ENCODE results near the gene IL34. TPM values are rescaled to one million over a fixed set of nuclear protein-coding genes. Genes with fewer than 3 reads are reported as not detected.

The IL34 gene
- total and polyA plus RNA-seq, 2 of the 13 experiments (the other 11 are each of a cell fraction or from before 2014, with no cell fraction given) = 1.2 to 1.3 TPM

GRCh38 chr16:70683146-70683944, 37.0 kb downstream of the IL34 start (continued):
- TF ChIP-seq TERF1 (CRISPR knock-in tag; IDR thresholded peaks at IDR 0.05) = no peak
- TF ChIP-seq UBTF (CRISPR knock-in tag; IDR thresholded peaks at IDR 0.05) = peak; percentile 62; the same call in 1 of the 2 replicates
- peak; percentile 44; the same call in 1 of the 2 replicates for TF ChIP-seq PRDM15 (CRISPR knock-in tag; IDR thresholded peaks at IDR 0.05)
- TF ChIP-seq ZNF430 (CRISPR knock-in tag; IDR thresholded peaks at IDR 0.05) = peak; percentile 60; the same call in 1 of the 2 replicates
- peak; percentile 78; the same call in 1 of the 2 replicates for TF ChIP-seq ZNF788 (CRISPR knock-in tag; IDR thresholded peaks at IDR 0.05; ENCODE audit: borderline replicate concordance)
- peak; percentile 9; the same call in 1 of the 2 replicates for TF ChIP-seq CBX5 (CRISPR knock-in tag; IDR thresholded peaks at IDR 0.05; ENCODE audit: borderline replicate concordance)
- TF ChIP-seq HOXA3 (CRISPR knock-in tag; IDR thresholded peaks at IDR 0.05) = peak; percentile 69
- no peak for TF ChIP-seq NFRKB (IDR thresholded peaks at IDR 0.05)
- 0 out of 2 replicates have a peak, but pooled peaks have one; percentile 15 for TF ChIP-seq ZNF878 (CRISPR knock-in tag; IDR thresholded peaks at IDR 0.05)
- no peak for TF ChIP-seq PHF20 (CRISPR knock-in tag; IDR thresholded peaks at IDR 0.05)
- no peak for TF ChIP-seq CBX2 (IDR thresholded peaks at IDR 0.05; ENCODE audit: low read depth, low read length)
- 0 out of 2 replicates have a peak, but pooled peaks have one; percentile 51 for TF ChIP-seq CBX2 (CRISPR knock-in tag; IDR thresholded peaks at IDR 0.05; ENCODE audit: low read depth)
- 0 out of 2 replicates have a peak, but pooled peaks have one; percentile 12 for TF ChIP-seq TGIF2 (CRISPR knock-in tag; IDR thresholded peaks at IDR 0.05)
- TF ChIP-seq ZFP1 (CRISPR knock-in tag; IDR thresholded peaks at IDR 0.05) = no peak
- TF ChIP-seq NFYC (CRISPR knock-in tag; IDR thresholded peaks at IDR 0.05) = no peak
- TF ChIP-seq ZNF12 (CRISPR knock-in tag; IDR thresholded peaks at IDR 0.05) = 0 out of 2 replicates have a peak, but pooled peaks have one; percentile 6
- peak; percentile 84 for TF ChIP-seq ZFY (CRISPR knock-in tag; IDR thresholded peaks at IDR 0.05)
- TF ChIP-seq NFIC (IDR thresholded peaks at IDR 0.05; ENCODE audit: low read length) = no peak
- TF ChIP-seq MYPOP (CRISPR knock-in tag; IDR thresholded peaks at IDR 0.05) = peak; percentile 83; the same call in 1 of the 2 replicates
- TF ChIP-seq EED (CRISPR knock-in tag; IDR thresholded peaks at IDR 0.05) = no peak
